ENCODE data around the gene HEBP2.

The HEBP2 gene

DNA sequence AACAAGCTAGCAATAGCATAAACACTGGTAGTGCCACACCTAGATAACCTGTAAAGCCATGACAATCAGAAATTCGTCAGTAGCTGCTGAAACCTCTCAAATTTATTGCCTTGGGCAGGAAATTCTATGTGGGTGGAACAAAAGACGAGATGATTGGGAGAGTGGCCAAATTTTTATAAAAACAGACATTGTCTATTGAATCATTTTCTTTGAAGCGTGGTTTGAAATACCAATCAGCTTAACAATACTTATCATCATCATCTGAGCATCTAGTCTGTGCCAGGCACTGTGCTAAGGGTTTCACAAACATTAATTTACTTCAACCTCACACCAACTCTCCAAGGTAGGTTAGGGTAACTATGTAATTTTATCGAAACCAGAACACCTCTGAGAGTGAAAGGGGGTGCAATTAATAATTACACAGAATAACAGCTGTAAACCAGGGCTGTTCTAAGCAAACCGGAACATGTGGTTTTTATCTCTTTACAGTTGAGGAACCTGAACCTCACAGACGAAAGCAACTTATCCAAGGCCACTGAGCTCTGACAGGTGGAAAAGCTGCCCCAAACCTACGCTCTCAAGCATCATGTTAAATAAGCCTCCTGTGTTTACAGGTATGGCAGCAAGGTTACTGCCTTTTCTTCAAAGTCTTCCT, 51.9 kb downstream of the HEBP2 start:
- DNase-seq = no peak

DNA sequence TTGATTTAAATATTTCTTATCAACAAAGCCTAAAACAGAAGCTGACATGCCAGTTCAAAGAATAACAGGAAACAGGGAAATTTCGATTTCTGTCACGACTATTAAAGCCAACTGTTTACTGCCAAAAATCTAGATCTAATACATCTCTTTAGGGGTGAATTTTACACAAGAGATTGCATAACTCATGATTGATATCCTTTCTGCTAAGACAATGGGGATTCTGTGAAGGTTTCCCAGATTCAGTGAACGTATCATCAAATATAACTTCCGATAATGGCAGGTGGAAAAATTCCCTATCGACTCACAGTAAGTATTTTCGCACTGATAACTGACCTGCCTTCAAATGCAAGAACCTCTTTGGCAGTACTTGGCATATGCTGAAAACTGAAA, 52.4 kb downstream of the HEBP2 start:
- no peak for DNase-seq

DNA sequence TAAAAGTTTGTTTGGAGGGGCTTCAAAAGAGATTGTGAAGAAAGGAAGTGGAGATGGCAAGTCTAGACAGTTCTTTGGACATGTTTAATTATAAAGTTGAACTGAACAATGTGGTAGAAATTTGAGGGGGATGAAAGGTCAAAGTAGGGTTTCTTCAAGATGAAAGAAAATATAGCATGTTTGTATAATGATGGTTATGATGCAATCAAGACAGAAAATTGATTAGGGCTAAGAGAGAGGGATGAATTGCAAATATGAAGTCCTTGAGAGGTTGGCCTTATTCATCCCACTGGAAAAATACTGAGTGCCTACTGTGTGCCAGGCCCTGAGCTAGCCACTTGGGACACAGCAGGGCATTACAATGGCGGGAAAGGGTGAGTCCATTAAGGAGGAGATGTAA, 57.6 kb downstream of the HEBP2 start:
- DNase-seq = no peak

DNA sequence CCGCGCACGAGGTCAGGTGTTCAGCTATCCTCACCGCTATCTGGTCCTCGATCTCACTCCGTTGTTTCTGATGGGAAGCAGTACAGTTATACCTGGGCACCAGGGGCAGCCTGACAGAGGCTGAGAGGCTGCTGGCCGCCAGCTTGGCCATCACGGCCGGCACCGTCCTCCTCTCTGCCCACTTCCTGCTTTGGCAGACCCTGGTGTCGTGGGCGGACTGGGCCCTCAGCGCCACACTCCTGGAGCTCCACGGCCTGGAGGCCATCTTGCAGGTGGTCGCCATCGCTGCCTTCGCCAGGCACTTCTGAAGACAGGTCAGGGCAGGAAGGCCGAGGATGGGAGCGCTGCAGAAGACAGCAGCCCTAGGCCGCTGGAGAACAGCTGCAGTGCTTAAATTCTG, 60.1 kb downstream of the HEBP2 start:
- no peak for DNase-seq

GRCh38 chr6:138465007-138465645, 61.1 kb downstream of the HEBP2 start:
- peak; percentile 25 for DNase-seq

GRCh38 chr6:138467901-138468300, 63.9 kb downstream of the HEBP2 start:
- no peak for DNase-seq

DNA sequence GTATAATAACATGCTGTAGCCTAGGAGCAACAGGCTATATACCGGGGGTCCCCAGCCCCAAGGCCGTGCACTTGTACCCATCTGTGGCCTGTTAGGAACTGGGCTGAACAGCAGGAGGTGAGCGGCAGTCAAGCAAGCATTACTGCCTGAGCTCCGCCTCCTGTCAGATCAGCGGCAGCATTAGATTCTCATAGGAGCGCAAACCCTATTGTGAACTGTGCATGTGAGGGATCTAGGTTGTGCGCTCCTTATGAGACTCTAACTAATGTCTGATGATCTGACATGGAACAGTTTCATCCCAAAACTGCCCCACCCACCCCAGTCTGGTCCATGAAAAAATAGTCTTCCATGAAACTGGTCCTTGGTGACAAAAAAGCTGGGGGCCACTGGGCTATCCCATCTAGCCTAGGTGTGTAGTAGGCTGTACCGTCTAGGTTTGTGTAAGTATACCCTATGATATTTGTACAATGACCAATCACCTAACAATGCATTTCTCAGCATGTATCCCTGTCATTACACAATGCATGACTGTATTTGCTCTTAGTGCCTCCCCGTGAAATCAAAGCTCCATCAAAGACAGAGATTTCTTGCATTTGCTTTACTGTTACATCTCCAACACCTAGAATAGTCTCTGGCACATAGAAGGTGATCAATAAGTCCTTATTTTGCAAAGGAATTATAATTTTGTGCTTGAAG, 64.4 kb downstream of the HEBP2 start:
- no peak for DNase-seq

Data from activated CD4-positive, alpha-beta T cell treated with anti-CD3 and anti-CD28 coated beads for 48 hours (primary cell).